Loucy (cell line): ENCODE measurements around the gene C1orf141.

Experiments used
- CTCF ChIP-seq: fragments of 200-600 bp; sonication (generic); conservative IDR thresholded peaks from 2 replicates; pipeline ENCODE4 v1.5.1; 2014; ENCODE audit warnings: mild to moderate bottlenecking, antibody characterized with exemption, low read length
- EZH2phosphoT487 ChIP-seq: fragments of 200-600 bp; IDR thresholded peaks from 2 replicates; pipeline ENCODE4 v1.6.1; 2018; ENCODE audit warnings: antibody characterized with exemption, mild to moderate bottlenecking, moderate library complexity, borderline replicate concordance

DNA sequence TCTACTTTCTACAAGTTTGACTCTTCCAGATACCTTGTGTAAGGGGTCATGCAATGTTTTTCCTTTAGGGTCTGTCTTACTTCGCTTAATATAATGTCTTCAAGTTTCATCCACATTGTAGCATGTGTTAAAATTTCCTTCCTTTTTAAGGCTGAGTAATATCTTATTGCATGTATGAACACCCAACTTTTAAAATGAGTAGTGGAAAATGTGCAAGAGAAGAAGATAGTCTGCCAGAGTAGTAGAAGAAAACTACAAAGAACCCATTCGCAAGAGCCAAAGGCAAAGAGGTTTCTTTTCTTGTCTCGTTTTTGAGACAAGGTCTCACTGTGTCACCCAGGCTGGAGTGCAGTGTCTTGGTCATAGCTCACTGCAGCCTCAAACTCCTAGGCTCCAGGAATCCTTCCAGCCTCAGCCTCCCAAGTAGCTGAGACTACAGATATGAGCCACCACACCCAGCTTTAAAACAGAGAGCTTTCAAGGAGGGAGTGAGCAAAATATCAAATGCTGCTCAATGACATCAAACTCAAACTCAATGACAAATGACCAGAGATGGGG lies 40.8 kb upstream of the C1orf141 start:
- TF ChIP-seq CTCF = no peak
- no peak for TF ChIP-seq EZH2phosphoT487
